Measurements from ENCODE around the gene CNTNAP4.

The CNTNAP4 gene

GRCh38 chr16:76396977-76397376 lies 119.8 kb downstream of the CNTNAP4 start:
- DNase-seq (ENCODE audit: low read depth), result no peak

GRCh38 chr16:76409706-76410105 lies 132.5 kb downstream of the CNTNAP4 start:
- DNase-seq (ENCODE audit: low read depth), result no peak

- no peak for DNase-seq (ENCODE audit: low read depth)
Measured at GRCh38 chr16:76421571-76421970, 144.4 kb downstream of the CNTNAP4 start.

- no peak for DNase-seq (ENCODE audit: low read depth)
Measured at GRCh38 chr16:76428858-76429257, 151.7 kb downstream of the CNTNAP4 start.

GRCh38 chr16:76441391-76441790 lies 164.2 kb downstream of the CNTNAP4 start:
- DNase-seq (ENCODE audit: low read depth), result no peak

GRCh38 chr16:76441876-76442275 lies 164.7 kb downstream of the CNTNAP4 start:
- DNase-seq (ENCODE audit: low read depth), result no peak

GRCh38 chr16:76443973-76444372 lies 166.8 kb downstream of the CNTNAP4 start:
- DNase-seq (ENCODE audit: low read depth), result no peak

- DNase-seq (ENCODE audit: low read depth), result no peak
Measured at GRCh38 chr16:76444832-76445231, 167.6 kb downstream of the CNTNAP4 start.

- DNase-seq (ENCODE audit: low read depth), result no peak
Measured at GRCh38 chr16:76445815-76446214, 168.6 kb downstream of the CNTNAP4 start.

GRCh38 chr16:76446251-76446650 lies 169.1 kb downstream of the CNTNAP4 start:
- DNase-seq (ENCODE audit: low read depth), result no peak

GRCh38 chr16:76450890-76451289 lies 173.7 kb downstream of the CNTNAP4 start:
- no peak for DNase-seq (ENCODE audit: low read depth)

- no peak for DNase-seq (ENCODE audit: low read depth)
Measured at GRCh38 chr16:76455257-76455656, 178.1 kb downstream of the CNTNAP4 start.

GRCh38 chr16:76456016-76456415 lies 178.8 kb downstream of the CNTNAP4 start:
- no peak for DNase-seq (ENCODE audit: low read depth)

- DNase-seq (ENCODE audit: low read depth), result no peak
Measured at GRCh38 chr16:76459111-76459510, 181.9 kb downstream of the CNTNAP4 start.

GRCh38 chr16:76461836-76462235 lies 184.6 kb downstream of the CNTNAP4 start:
- no peak for DNase-seq (ENCODE audit: low read depth)

GRCh38 chr16:76464955-76465620 lies 187.9 kb downstream of the CNTNAP4 start:
- DNase-seq (ENCODE audit: low read depth), result no peak

GRCh38 chr16:76466871-76467270 lies 189.7 kb downstream of the CNTNAP4 start:
- no peak for DNase-seq (ENCODE audit: low read depth)

GRCh38 chr16:76474048-76474447 lies 196.8 kb downstream of the CNTNAP4 start:
- DNase-seq (ENCODE audit: low read depth), result no peak

- DNase-seq (ENCODE audit: low read depth), result no peak
Measured at GRCh38 chr16:76478105-76478504, 200.9 kb downstream of the CNTNAP4 start.

GRCh38 chr16:76483307-76483909 lies 206.2 kb downstream of the CNTNAP4 start:
- DNase-seq (ENCODE audit: low read depth), result no peak

GRCh38 chr16:76484020-76484419 lies 206.8 kb downstream of the CNTNAP4 start:
- DNase-seq (ENCODE audit: low read depth), result no peak

GRCh38 chr16:76486740-76487139 lies 209.5 kb downstream of the CNTNAP4 start:
- DNase-seq (ENCODE audit: low read depth), result no peak

GRCh38 chr16:76487411-76488064 lies 210.3 kb downstream of the CNTNAP4 start:
- no peak for DNase-seq (ENCODE audit: low read depth)

- no peak for DNase-seq (ENCODE audit: low read depth)
Measured at GRCh38 chr16:76488065-76488417, 210.8 kb downstream of the CNTNAP4 start.

All from EH (cell line).